NCI-H146 (cell line): ENCODE data around the gene AP3D1.
A peak's percentile ranks its signal among the peaks of the same experiment; 100 is the strongest.

Experiments used
- DNase-seq: peaks from one replicate; lab custom pipeline; 2025; lab: John Stamatoyannopoulos, UW

Gene AP3D1

GRCh38 chr19:2181633-2181997 is 30.2 kb upstream of the AP3D1 start:
- DNase-seq = no peak

- no peak for DNase-seq
Measured at GRCh38 chr19:2180881-2181632, 29.7 kb upstream of the AP3D1 start.

GRCh38 chr19:2180114-2180513 is 28.7 kb upstream of the AP3D1 start:
- DNase-seq = no peak

- DNase-seq = no peak
Measured at GRCh38 chr19:2179095-2179494, 27.7 kb upstream of the AP3D1 start.

- no peak for DNase-seq
Measured at GRCh38 chr19:2176337-2176994, 25.1 kb upstream of the AP3D1 start.

GRCh38 chr19:2175742-2176141 is 24.4 kb upstream of the AP3D1 start:
- no peak for DNase-seq

- no peak for DNase-seq
Measured at GRCh38 chr19:2173767-2174577, 22.6 kb upstream of the AP3D1 start.

GRCh38 chr19:2173388-2173766 is 22.0 kb upstream of the AP3D1 start:
- DNase-seq = no peak

GRCh38 chr19:2171349-2172145 is 20.2 kb upstream of the AP3D1 start:
- peak; percentile 12 for DNase-seq

GRCh38 chr19:2170987-2171348 is 19.6 kb upstream of the AP3D1 start:
- no peak for DNase-seq

GRCh38 chr19:2170219-2170618 is 18.9 kb upstream of the AP3D1 start:
- DNase-seq = no peak

- no peak for DNase-seq
Measured at GRCh38 chr19:2168619-2169424, 17.5 kb upstream of the AP3D1 start.

GRCh38 chr19:2167896-2168618 is 16.7 kb upstream of the AP3D1 start:
- DNase-seq = no peak

- DNase-seq = no peak
Measured at GRCh38 chr19:2166741-2167738, 15.7 kb upstream of the AP3D1 start.

- DNase-seq = no peak
Measured at GRCh38 chr19:2164020-2164998, 12.9 kb upstream of the AP3D1 start.

GRCh38 chr19:2160379-2160778 is 9.0 kb upstream of the AP3D1 start:
- DNase-seq = no peak

- no peak for DNase-seq
Measured at GRCh38 chr19:2157452-2157851, 6.1 kb upstream of the AP3D1 start.

GRCh38 chr19:2154587-2155075 is 3.3 kb upstream of the AP3D1 start:
- no peak for DNase-seq
